GM12892 (cell line): ENCODE measurements around the gene DAB2IP.

Source experiments
- DNase-seq: peaks from one replicate; pipeline ENCODE4 v3.0.0; 2011; ENCODE audit not compliant: insufficient read length
- FAIRE-seq: peaks from 2 replicates; lab custom pipeline; 2011; peaks lifted over from hg19 to GRCh38; lab: Jason Lieb, UNC
- POLR2A ChIP-seq: IDR thresholded peaks from 2 replicates; pipeline ENCODE4 v1.6.1; 2011; ENCODE audit warnings: low read depth, low read length, control low read depth
- POLR2AphosphoS5 ChIP-seq: IDR thresholded peaks from 2 replicates; pipeline ENCODE4 v1.6.1; 2011; ENCODE audit warnings: low read depth, low read length, control low read depth
- TAF1 ChIP-seq: IDR thresholded peaks from 2 replicates; pipeline ENCODE4 v1.6.1; 2011; ENCODE audit warnings: low read depth, mild to moderate bottlenecking, control low read depth, low read length, borderline replicate concordance

The DAB2IP gene

GRCh38 chr9:121692606-121693387 lies 41.4 kb downstream of the DAB2IP start:
- no peak for DNase-seq
- no peak for FAIRE-seq

GRCh38 chr9:121693388-121693670 lies 41.9 kb downstream of the DAB2IP start:
- TF ChIP-seq POLR2A = no peak
- no peak for TF ChIP-seq TAF1
- no peak for TF ChIP-seq POLR2AphosphoS5
- DNase-seq (no peak), FAIRE-seq (no peak)

More at GRCh38 chr9:121692606-121693387, 41.4 kb downstream of the DAB2IP start:
- TF ChIP-seq TAF1 = no peak
- TF ChIP-seq POLR2A = no peak
- no peak for TF ChIP-seq POLR2AphosphoS5

GRCh38 chr9:121694001-121694400 lies 42.6 kb downstream of the DAB2IP start:
- TF ChIP-seq TAF1 = no peak
- no peak for TF ChIP-seq POLR2AphosphoS5
- no peak for TF ChIP-seq POLR2A
- DNase-seq (no peak), FAIRE-seq (no peak)

GRCh38 chr9:121694600-121694999 lies 43.2 kb downstream of the DAB2IP start:
- no peak for FAIRE-seq
- DNase-seq = no peak
- no peak for TF ChIP-seq TAF1
- no peak for TF ChIP-seq POLR2A
- no peak for TF ChIP-seq POLR2AphosphoS5

- FAIRE-seq (no peak), DNase-seq (no peak)
- TF ChIP-seq POLR2AphosphoS5 (no peak), POLR2A (no peak), TAF1 (no peak)
Observed at GRCh38 chr9:121696930-121697329, 45.5 kb downstream of the DAB2IP start.

GRCh38 chr9:121698627-121699570 lies 47.5 kb downstream of the DAB2IP start:
- no peak for TF ChIP-seq POLR2AphosphoS5
- TF ChIP-seq POLR2A = no peak
- TF ChIP-seq TAF1 = no peak
- peak; percentile 50 for DNase-seq
- no peak for FAIRE-seq

GRCh38 chr9:121699571-121700164 lies 48.2 kb downstream of the DAB2IP start:
- DNase-seq = no peak
- no peak for TF ChIP-seq POLR2A
- TF ChIP-seq POLR2AphosphoS5 = no peak
- no peak for TF ChIP-seq TAF1
- no peak for FAIRE-seq

GRCh38 chr9:121700165-121700831 lies 48.9 kb downstream of the DAB2IP start:
- FAIRE-seq = peak; percentile 30
- no peak for DNase-seq
- TF ChIP-seq POLR2AphosphoS5 (no peak), POLR2A (no peak), TAF1 (no peak)

GRCh38 chr9:121700832-121701419 lies 49.5 kb downstream of the DAB2IP start:
- TF ChIP-seq POLR2AphosphoS5 (no peak), TAF1 (no peak), POLR2A (no peak)
- no peak for DNase-seq
- FAIRE-seq = no peak

GRCh38 chr9:121701736-121702261 lies 50.4 kb downstream of the DAB2IP start:
- no peak for FAIRE-seq
- TF ChIP-seq POLR2A = no peak
- no peak for DNase-seq
